GM15510 (cell line): ENCODE measurements around the gene SIM1.

ENCODE experiments used
- POLR2A ChIP-seq: IDR thresholded peaks from 3 replicates; pipeline ENCODE4 v1.6.1; 2011; ENCODE audit warnings: borderline replicate concordance; ENCODE audit not compliant: insufficient read length; ENCODE audit errors: extremely low read depth

Gene SIM1

GRCh38 chr6:100430962-100431361 lies 33.8 kb downstream of the SIM1 start:
- no peak for TF ChIP-seq POLR2A

- TF ChIP-seq POLR2A: no peak
These were observed 37.3 kb downstream of the SIM1 start for GRCh38 chr6:100427452-100427851.

GRCh38 chr6:100426744-100427338 lies 37.9 kb downstream of the SIM1 start:
- TF ChIP-seq POLR2A: no peak

GRCh38 chr6:100426241-100426640 lies 38.5 kb downstream of the SIM1 start:
- TF ChIP-seq POLR2A: no peak

GRCh38 chr6:100420711-100421110 lies 44.0 kb downstream of the SIM1 start:
- no peak for TF ChIP-seq POLR2A

GRCh38 chr6:100417036-100417435 lies 47.7 kb downstream of the SIM1 start:
- no peak for TF ChIP-seq POLR2A

- TF ChIP-seq POLR2A: no peak
These were observed 49.0 kb downstream of the SIM1 start for GRCh38 chr6:100415768-100416167.

GRCh38 chr6:100412872-100413271 lies 51.8 kb downstream of the SIM1 start:
- TF ChIP-seq POLR2A: no peak

GRCh38 chr6:100404051-100404450 lies 60.7 kb downstream of the SIM1 start:
- TF ChIP-seq POLR2A: no peak

GRCh38 chr6:100393493-100393892 lies 71.2 kb downstream of the SIM1 start:
- no peak for TF ChIP-seq POLR2A

- TF ChIP-seq POLR2A: no peak
These were observed 72.3 kb downstream of the SIM1 start for GRCh38 chr6:100392423-100392822.

- no peak for TF ChIP-seq POLR2A
These were observed 75.7 kb downstream of the SIM1 start for GRCh38 chr6:100388868-100389519.

- no peak for TF ChIP-seq POLR2A
These were observed 81.9 kb downstream of the SIM1 start for GRCh38 chr6:100382767-100383195.

GRCh38 chr6:100382031-100382430 lies 82.7 kb downstream of the SIM1 start:
- TF ChIP-seq POLR2A: no peak

- TF ChIP-seq POLR2A: no peak
These were observed 83.6 kb downstream of the SIM1 start for GRCh38 chr6:100381111-100381510.

GRCh38 chr6:100379386-100379785 lies 85.3 kb downstream of the SIM1 start:
- TF ChIP-seq POLR2A: no peak
